Activated CD8-positive, alpha-beta T cell treated with anti-CD3 and anti-CD28 coated beads, Interleukin-2, amount 10 ng/mL, durations not matched to agents 7 days and 5 days (primary cell): ENCODE data around the gene H3-3A. TPM values are rescaled to one million over a fixed set of nuclear protein-coding genes. Genes with fewer than 3 reads are reported as not detected.

Experiments
- ATAC-seq: fragments of 150-1000 bp; cut with Tn5 transposase; one replicate; pipeline ENCODE4 v1.10.0; 2021; ENCODE audit warnings: moderate library complexity
- CTCF ChIA-PET: fragments of 350-600 bp; sonication (Branson Sonifier 250); formaldehyde crosslinking; loops from one replicate; lab custom pipeline; 2021; ENCODE audit warnings: antibody characterized with exemption; lab: Charles Lee
- POLR2A ChIA-PET: fragments of 350-600 bp; sonication (Branson Sonifier 250); formaldehyde crosslinking; loops from one replicate; lab custom pipeline; 2021; ENCODE audit warnings: antibody characterized with exemption; lab: Charles Lee
- DNase-seq: peaks from one replicate; pipeline ENCODE4 v3.0.0-alpha.2; 2020
- H3K27ac Mint-ChIP-seq: one replicate; pipeline ENCODE4 v1.8.0; 2021; ENCODE audit warnings: mild to moderate bottlenecking, mixed read lengths
- H3K27me3 Mint-ChIP-seq: one replicate; pipeline ENCODE4 v1.8.0; 2021; ENCODE audit warnings: low read depth, mixed read lengths
- H3K36me3 Mint-ChIP-seq: one replicate; pipeline ENCODE4 v1.8.0; 2021; ENCODE audit warnings: low read depth, mixed read lengths
- H3K4me1 Mint-ChIP-seq: one replicate; pipeline ENCODE4 v1.8.0; 2021; ENCODE audit warnings: low read depth, mixed read lengths
- H3K4me3 Mint-ChIP-seq: one replicate; pipeline ENCODE4 v1.8.0; 2021; ENCODE audit warnings: mild to moderate bottlenecking, mixed read lengths
- H3K9me3 Mint-ChIP-seq: one replicate; pipeline ENCODE4 v1.8.0; 2022; ENCODE audit warnings: mixed read lengths; ENCODE audit not compliant: insufficient read depth
- total RNA-seq, 2 experiments: library from RNA; stranded (reverse); gene quantifications; one replicate each; pipeline ENCODE4 v1.2.3, GENCODE V29; 2021

Gene H3-3A
- 100 to 1,000 TPM; 526 to 541 TPM for total RNA-seq

- ChIA-PET POLR2A (interaction anchor here (0.6 to 3.9 kb wide), 42 partner anchors 11 to 875 kb away, joined by 3 to 113 read pairs (median 4); partner anchors contain the start of genes ENAH, LBR, LIN9 and PYCR2), CTCF (interaction anchor here (0.5 to 4.9 kb wide), 12 partner anchors 16 to 594 kb away, joined by 3 to 61 read pairs (median 4); partner anchors contain the start of genes PARP1 and SDE2)
- peak; percentile 87 for ATAC-seq
- Mint-ChIP-seq H3K4me1 (peaks cover 37% of the 10 kb centered on the region), H3K36me3 (peaks cover 48% of the 10 kb centered on the region), H3K4me3 (peak within 1 kb of the TSS; percentile 100), H3K9me3 (no peaks in the 10 kb centered on the region), H3K27ac (peak within 1 kb of the TSS; percentile 100), H3K27me3 (no peaks in the 10 kb centered on the region)
- DNase-seq = peak; percentile 98
These were observed at the start of gene H3-3A for GRCh38 chr1:226062558-226063223. H3-3A (plus strand) TSS chr1:226062716; CDS start chr1:226064352, 1,636 bp downstream.

GRCh38 chr1:226017070-226017469 is 45.4 kb upstream of the H3-3A start:
- ChIA-PET CTCF (no interaction called here), POLR2A (no interaction called here)
- Mint-ChIP-seq H3K27me3 (peaks cover 4% of the 10 kb centered on the region), H3K4me3 (no peak overlapping the region), H3K9me3 (no peaks in the 10 kb centered on the region), H3K4me1 (no peaks in the 10 kb centered on the region), H3K36me3 (no peaks in the 10 kb centered on the region), H3K27ac (no peak overlapping the region)
- no peak for DNase-seq
- no peak for ATAC-seq

GRCh38 chr1:226019572-226019971 is 42.9 kb upstream of the H3-3A start:
- ChIA-PET CTCF (no interaction called here), POLR2A (interaction anchor here (1.5 kb wide), 1 partner anchor 43 kb away, joined by 4 read pairs; the partner anchor contains the start of gene H3-3A)
- Mint-ChIP-seq H3K36me3 (no peaks in the 10 kb centered on the region), H3K27me3 (peaks cover 5% of the 10 kb centered on the region), H3K4me3 (no peak overlapping the region), H3K27ac (no peak overlapping the region), H3K9me3 (no peaks in the 10 kb centered on the region), H3K4me1 (no peaks in the 10 kb centered on the region)
- ATAC-seq = no peak
- DNase-seq = no peak

- Mint-ChIP-seq H3K27me3 (peaks cover 5% of the 10 kb centered on the region), H3K9me3 (no peaks in the 10 kb centered on the region), H3K36me3 (no peaks in the 10 kb centered on the region), H3K27ac (no peak overlapping the region), H3K4me3 (no peak overlapping the region), H3K4me1 (no peaks in the 10 kb centered on the region)
- POLR2A ChIA-PET = no interaction called here
- ATAC-seq (no peak), DNase-seq (no peak)
- CTCF ChIA-PET = no interaction called here
These were observed 41.1 kb upstream of the H3-3A start for GRCh38 chr1:226021401-226021800.

GRCh38 chr1:226021801-226022200 is 40.7 kb upstream of the H3-3A start:
- Mint-ChIP-seq H3K27ac (no peak overlapping the region), H3K4me1 (no peaks in the 10 kb centered on the region), H3K36me3 (no peaks in the 10 kb centered on the region), H3K4me3 (no peak overlapping the region), H3K27me3 (peaks cover 5% of the 10 kb centered on the region), H3K9me3 (no peaks in the 10 kb centered on the region)
- DNase-seq (no peak), ATAC-seq (no peak)
- ChIA-PET CTCF (no interaction called here), POLR2A (no interaction called here)

- Mint-ChIP-seq H3K27ac (no peak overlapping the region), H3K36me3 (no peaks in the 10 kb centered on the region), H3K4me1 (no peaks in the 10 kb centered on the region), H3K27me3 (peaks cover 5% of the 10 kb centered on the region), H3K9me3 (no peaks in the 10 kb centered on the region), H3K4me3 (no peak overlapping the region)
- ATAC-seq (no peak), DNase-seq (no peak)
- POLR2A ChIA-PET = no interaction called here
- CTCF ChIA-PET = no interaction called here
These were observed 38.8 kb upstream of the H3-3A start for GRCh38 chr1:226023735-226024134.

- ChIA-PET POLR2A (interaction anchor here (1.5 kb wide), 1 partner anchor 35 kb away, joined by 4 read pairs; the partner anchor contains the start of gene H3-3A), CTCF (interaction anchor here (1.5 kb wide), 1 partner anchor 39 kb away, joined by 7 read pairs; no protein-coding TSS in a partner anchor)
- Mint-ChIP-seq H3K4me1 (peaks cover 2% of the 10 kb centered on the region), H3K27ac (no peak overlapping the region), H3K36me3 (no peaks in the 10 kb centered on the region), H3K9me3 (no peaks in the 10 kb centered on the region), H3K4me3 (no peak overlapping the region), H3K27me3 (peaks cover 4% of the 10 kb centered on the region)
- DNase-seq (no peak), ATAC-seq (no peak)
These were observed 35.7 kb upstream of the H3-3A start for GRCh38 chr1:226026833-226027232.

GRCh38 chr1:226027538-226028217 is 34.8 kb upstream of the H3-3A start:
- Mint-ChIP-seq H3K27ac (no peak overlapping the region), H3K4me1 (peaks cover 2% of the 10 kb centered on the region), H3K9me3 (no peaks in the 10 kb centered on the region), H3K27me3 (no peaks in the 10 kb centered on the region), H3K36me3 (no peaks in the 10 kb centered on the region), H3K4me3 (no peak overlapping the region)
- ChIA-PET CTCF (interaction anchor here (0.9 to 1.5 kb wide), 2 partner anchors 17 to 40 kb away, joined by 3 to 7 read pairs; no protein-coding TSS in a partner anchor), POLR2A (interaction anchor here (1.5 kb wide), 1 partner anchor 34 kb away, joined by 4 read pairs; the partner anchor contains the start of gene H3-3A)
- ATAC-seq (no peak), DNase-seq (no peak)

- ChIA-PET POLR2A (interaction anchor here (1.2 kb wide), 1 partner anchor 29 kb away, joined by 3 read pairs; no protein-coding TSS in a partner anchor), CTCF (no interaction called here)
- Mint-ChIP-seq H3K9me3 (no peaks in the 10 kb centered on the region), H3K27me3 (no peaks in the 10 kb centered on the region), H3K27ac (no peak overlapping the region), H3K36me3 (no peaks in the 10 kb centered on the region), H3K4me3 (no peak overlapping the region), H3K4me1 (peaks cover 2% of the 10 kb centered on the region)
- no peak for DNase-seq
- ATAC-seq = no peak
These were observed 33.4 kb upstream of the H3-3A start for GRCh38 chr1:226029093-226029496.

GRCh38 chr1:226029568-226030225 is 32.8 kb upstream of the H3-3A start:
- H3K36me3 Mint-ChIP-seq = no peaks in the 10 kb centered on the region
- no peaks in the 10 kb centered on the region for H3K9me3 Mint-ChIP-seq
- ChIA-PET CTCF (no interaction called here), POLR2A (interaction anchor here (0.7 to 1.2 kb wide), 2 partner anchors 30 to 1773 kb away, joined by 3 read pairs; no protein-coding TSS in a partner anchor)
- H3K4me3 Mint-ChIP-seq = no peak overlapping the region
- DNase-seq = no peak
- H3K4me1 Mint-ChIP-seq = peaks cover 2% of the 10 kb centered on the region
- H3K27me3 Mint-ChIP-seq = no peaks in the 10 kb centered on the region
- ATAC-seq = no peak
- no peak overlapping the region for H3K27ac Mint-ChIP-seq

- no peak overlapping the region for H3K4me3 Mint-ChIP-seq
- CTCF ChIA-PET = no interaction called here
- POLR2A ChIA-PET = interaction anchor here (1.0 kb wide), 1 partner anchor 34 kb away, joined by 3 read pairs; no protein-coding TSS in a partner anchor
- peaks cover 2% of the 10 kb centered on the region for H3K4me1 Mint-ChIP-seq
- DNase-seq (no peak), ATAC-seq (no peak)
- H3K27ac Mint-ChIP-seq = no peak overlapping the region
- H3K27me3 Mint-ChIP-seq = no peaks in the 10 kb centered on the region
- no peaks in the 10 kb centered on the region for H3K36me3 Mint-ChIP-seq
- no peaks in the 10 kb centered on the region for H3K9me3 Mint-ChIP-seq
These were observed 28.9 kb upstream of the H3-3A start for GRCh38 chr1:226033582-226033981.
